HuH-7.5 (cell line): ENCODE measurements around the gene PTPN6.

Experiments used
- DNase-seq: peaks from one replicate; pipeline ENCODE4 v3.0.0; 2011; ENCODE audit warnings: low spot score

PTPN6 gene

GRCh38 chr12:6970096-6970527 is 19.0 kb downstream of the PTPN6 start:
- DNase-seq, result no peak

- no peak for DNase-seq
Observed at GRCh38 chr12:6974180-6974579, 23.0 kb downstream of the PTPN6 start.

GRCh38 chr12:6975297-6976032 is 24.3 kb downstream of the PTPN6 start:
- DNase-seq, result no peak

- DNase-seq, result no peak
Observed at GRCh38 chr12:6977653-6978052, 26.5 kb downstream of the PTPN6 start.

GRCh38 chr12:6978188-6978587 is 27.0 kb downstream of the PTPN6 start:
- DNase-seq, result no peak

- no peak for DNase-seq
Observed at GRCh38 chr12:6978611-6979011, 27.5 kb downstream of the PTPN6 start.

- no peak for DNase-seq
Observed at GRCh38 chr12:6979021-6979420, 27.9 kb downstream of the PTPN6 start.

GRCh38 chr12:6979453-6979852 is 28.3 kb downstream of the PTPN6 start:
- DNase-seq, result no peak

GRCh38 chr12:6980075-6980474 is 28.9 kb downstream of the PTPN6 start:
- no peak for DNase-seq

GRCh38 chr12:6980740-6981139 is 29.6 kb downstream of the PTPN6 start:
- no peak for DNase-seq

GRCh38 chr12:6981152-6982052 is 30.2 kb downstream of the PTPN6 start:
- DNase-seq, result no peak

- DNase-seq, result no peak
Observed at GRCh38 chr12:6982532-6982931, 31.4 kb downstream of the PTPN6 start.

- no peak for DNase-seq
Observed at GRCh38 chr12:6987956-6988553, 36.9 kb downstream of the PTPN6 start.

- DNase-seq, result no peak
Observed at GRCh38 chr12:6996040-6996441, 44.9 kb downstream of the PTPN6 start.

- DNase-seq, result no peak
Observed at GRCh38 chr12:6998715-6999451, 47.7 kb downstream of the PTPN6 start.

- no peak for DNase-seq
Observed at GRCh38 chr12:7001921-7002591, 50.9 kb downstream of the PTPN6 start.

- no peak for DNase-seq
Observed at GRCh38 chr12:7004287-7004803, 53.2 kb downstream of the PTPN6 start.

- DNase-seq, result no peak
Observed at GRCh38 chr12:7004840-7005239, 53.7 kb downstream of the PTPN6 start.

- DNase-seq, result no peak
Observed at GRCh38 chr12:7005311-7005710, 54.2 kb downstream of the PTPN6 start.

- no peak for DNase-seq
Observed at GRCh38 chr12:7006639-7007038, 55.5 kb downstream of the PTPN6 start.

- no peak for DNase-seq
Observed at GRCh38 chr12:7008864-7009263, 57.7 kb downstream of the PTPN6 start.
